Kidney tubule cell (primary cell): Measurements from ENCODE around the gene OR6K2.
"Not testable (repeated sequence)": the region's sequence is repeated elsewhere in the genome, so short reads cannot be mapped to it uniquely, and the experiment has no call there.

Experiments
- DNase-seq: peaks from one replicate; pipeline ENCODE4 v3.0.0-alpha.2; 2018; ENCODE audit warnings: low spot score

Gene OR6K2

GRCh38 chr1:158700552-158700951 is at the start of gene OR6K2:
Gene OR6K2 (minus strand): TSS chr1:158700652. CDS start chr1:158700652, 0 bp downstream.
- no peak for DNase-seq

- no peak for DNase-seq
Measured at GRCh38 chr1:158735848-158736247, 35.4 kb upstream of the OR6K2 start.

- DNase-seq: no peak
Measured at GRCh38 chr1:158732524-158732923, 32.1 kb upstream of the OR6K2 start.

GRCh38 chr1:158731707-158732106 is 31.3 kb upstream of the OR6K2 start:
- DNase-seq: no peak

GRCh38 chr1:158730453-158730852 is 30.0 kb upstream of the OR6K2 start:
- no peak for DNase-seq

GRCh38 chr1:158728510-158729225 is 28.2 kb upstream of the OR6K2 start:
- no peak for DNase-seq

GRCh38 chr1:158724442-158724841 is 24.0 kb upstream of the OR6K2 start:
- DNase-seq: no peak

- DNase-seq: no peak
Measured at GRCh38 chr1:158720620-158721019, 20.2 kb upstream of the OR6K2 start, which contains the start of gene OR6K3. Gene OR6K3 (minus strand): TSS chr1:158720720. CDS start chr1:158718115, 2,605 bp downstream.

GRCh38 chr1:158719664-158720063 is 19.2 kb upstream of the OR6K2 start:
- DNase-seq: no peak

GRCh38 chr1:158717344-158717743 is 16.9 kb upstream of the OR6K2 start:
- no peak for DNase-seq

GRCh38 chr1:158716335-158716734 is 15.9 kb upstream of the OR6K2 start:
- DNase-seq: peak; percentile 31

GRCh38 chr1:158714754-158715153 is 14.3 kb upstream of the OR6K2 start:
- DNase-seq: no peak

- no peak for DNase-seq
Measured at GRCh38 chr1:158711098-158711497, 10.6 kb upstream of the OR6K2 start.

GRCh38 chr1:158706096-158706495 is 5.6 kb upstream of the OR6K2 start:
- DNase-seq: no peak

- DNase-seq: no peak
Measured at GRCh38 chr1:158694596-158694995, 5.9 kb downstream of the OR6K2 start.

GRCh38 chr1:158692356-158692755 is 8.1 kb downstream of the OR6K2 start:
- DNase-seq: no peak

- DNase-seq: no peak
Measured at GRCh38 chr1:158691907-158692306, 8.5 kb downstream of the OR6K2 start.

GRCh38 chr1:158691149-158691548 is 9.3 kb downstream of the OR6K2 start:
- not testable (repeated sequence) for DNase-seq

- no peak for DNase-seq
Measured at GRCh38 chr1:158689875-158690274, 10.6 kb downstream of the OR6K2 start.

GRCh38 chr1:158689110-158689509 is 11.3 kb downstream of the OR6K2 start:
- DNase-seq: no peak

- DNase-seq: not testable (repeated sequence)
Measured at GRCh38 chr1:158688343-158688742, 12.1 kb downstream of the OR6K2 start.

- DNase-seq: no peak
Measured at GRCh38 chr1:158687037-158687436, 13.4 kb downstream of the OR6K2 start.

GRCh38 chr1:158686111-158687009 is 14.1 kb downstream of the OR6K2 start, which contains the start of gene SPTA1:
Gene SPTA1 (minus strand): TSS chr1:158686715. CDS start chr1:158686517, 198 bp downstream.
- no peak for DNase-seq
